Left lung (tissue), 10 donors: Measurements from ENCODE around the gene BNIP3. TPM values are rescaled to one million over a fixed set of nuclear protein-coding genes. Genes with fewer than 3 reads are reported as not detected.

ENCODE experiments used
- ATAC-seq: fragments of 200-7000 bp; cut with Tn5 transposase; one replicate; pipeline ENCODE4 v1.9.1; 2020; ENCODE audit warnings: moderate library complexity
- DNase-seq, 4 donors: peaks; one replicate each; pipeline ENCODE4 v3.0.0-alpha.2; 2013 to 2020
- H3K27ac ChIP-seq, 2 donors: fragments of 200-600 bp; sonication (generic) in 1 of 2; one replicate each; pipeline versions ENCODE4 v1.5.0 to v1.8.0; 2020 to 2021
- H3K27me3 ChIP-seq, 2 donors: fragments of 200-600 bp; sonication (generic) in 1 of 2; one replicate each; pipeline versions ENCODE4 v1.5.0 to v1.8.0; 2020 to 2021
- H3K36me3 ChIP-seq, 2 donors: fragments of 200-600 bp; sonication (generic) in 1 of 2; one replicate each; pipeline versions ENCODE4 v1.5.0 to v1.8.0; 2020 to 2021
- H3K4me1 ChIP-seq, 2 donors: fragments of 200-600 bp; one replicate each; pipeline ENCODE4 v1.8.0; 2021
- H3K4me3 ChIP-seq, 2 donors: fragments of 200-600 bp; sonication (generic) in 1 of 2; one replicate each; pipeline versions ENCODE4 v1.5.0 to v1.8.0; 2020 to 2021; ENCODE audit warnings: mild to moderate bottlenecking in 1 of 2
- H3K9me3 ChIP-seq, 2 donors: fragments of 200-600 bp; sonication (generic) in 1 of 2; one replicate each; pipeline versions ENCODE4 v1.5.0 to v1.8.0; 2020 to 2021
- intact Hi-C, 2 donors: fragments of 100-400 bp; cut with DNase I; formaldehyde crosslinking; loops; one replicate each; pipeline versions ENCODE4 v1.11.2 to v1.14.2; 2022
- polyA plus RNA-seq, 6 donors: library from polyadenylated mRNA; unstranded; fragments of 120-200 nt; gene quantifications; one replicate each; pipeline ENCODE4 v1.2.1, GENCODE V29; 2013; ENCODE audit not compliant: insufficient read length in 6 of 6
- total RNA-seq, 2 donors: library from RNA; stranded (reverse); fragmentation: NEBNext Ultra II Directional; extraction: Animal tissue kit (Norgen Biotek cat#: 25700); gene quantifications; one replicate each; pipeline ENCODE4 v1.2.1, GENCODE V29; 2021
- TF ChIP-seq, protein P1 (sequence below), 2 donors: fragments of 200-600 bp; sonication (generic) in 1 of 2; IDR thresholded peaks; one replicate each; pipeline versions ENCODE4 v1.5.0 to v1.8.0; 2021; ENCODE audit warnings: antibody characterized with exemption in 2 of 2
- donor health status: DM: no; HTN: yes; CAD: no.
- donor health status: DM: no; HTN: no; CAD: no.

Gene BNIP3
- total and polyA plus RNA-seq, 8 donors = 25.7 to 55.3 (median 36.1) TPM

DNA sequence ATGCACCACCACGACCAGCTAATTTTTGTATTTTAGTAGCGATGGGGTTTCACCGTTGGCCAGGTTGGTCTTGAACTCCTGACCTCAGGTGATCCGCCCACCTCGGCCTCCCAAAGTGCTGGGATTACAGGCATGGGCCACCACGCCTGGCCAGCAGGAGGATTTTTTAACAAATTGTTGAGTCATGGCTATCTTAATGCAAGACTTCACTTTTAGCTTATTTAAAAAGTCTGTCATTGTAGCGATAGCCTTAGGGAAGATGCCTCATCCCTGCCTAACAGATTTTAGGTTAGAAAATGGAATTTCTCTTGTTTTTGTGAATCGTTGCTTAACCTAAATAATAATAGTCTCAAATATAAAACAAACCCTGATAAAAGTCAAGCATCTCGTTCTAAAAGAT lies 45.4 kb downstream of the BNIP3 start:
- H3K4me3 ChIP-seq = no peak overlapping the region
- no peaks in the 10 kb centered on the region for H3K27me3 ChIP-seq
- intact Hi-C loops = no loop called here
- no peaks in the 10 kb centered on the region for H3K9me3 ChIP-seq
- peaks cover 0 to 3% of the 10 kb centered on the region in 2 donors for H3K4me1 ChIP-seq
- peaks cover 0 to 58% of the 10 kb centered on the region in 2 donors for H3K36me3 ChIP-seq
- TF ChIP-seq, protein P1, sequence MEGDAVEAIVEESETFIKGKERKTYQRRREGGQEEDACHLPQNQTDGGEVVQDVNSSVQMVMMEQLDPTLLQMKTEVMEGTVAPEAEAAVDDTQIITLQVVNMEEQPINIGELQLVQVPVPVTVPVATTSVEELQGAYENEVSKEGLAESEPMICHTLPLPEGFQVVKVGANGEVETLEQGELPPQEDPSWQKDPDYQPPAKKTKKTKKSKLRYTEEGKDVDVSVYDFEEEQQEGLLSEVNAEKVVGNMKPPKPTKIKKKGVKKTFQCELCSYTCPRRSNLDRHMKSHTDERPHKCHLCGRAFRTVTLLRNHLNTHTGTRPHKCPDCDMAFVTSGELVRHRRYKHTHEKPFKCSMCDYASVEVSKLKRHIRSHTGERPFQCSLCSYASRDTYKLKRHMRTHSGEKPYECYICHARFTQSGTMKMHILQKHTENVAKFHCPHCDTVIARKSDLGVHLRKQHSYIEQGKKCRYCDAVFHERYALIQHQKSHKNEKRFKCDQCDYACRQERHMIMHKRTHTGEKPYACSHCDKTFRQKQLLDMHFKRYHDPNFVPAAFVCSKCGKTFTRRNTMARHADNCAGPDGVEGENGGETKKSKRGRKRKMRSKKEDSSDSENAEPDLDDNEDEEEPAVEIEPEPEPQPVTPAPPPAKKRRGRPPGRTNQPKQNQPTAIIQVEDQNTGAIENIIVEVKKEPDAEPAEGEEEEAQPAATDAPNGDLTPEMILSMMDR (IDR thresholded peaks at IDR 0.05) = no peak
- ATAC-seq (no peak), DNase-seq (no peak)
- H3K27ac ChIP-seq = no peak overlapping the region

DNA sequence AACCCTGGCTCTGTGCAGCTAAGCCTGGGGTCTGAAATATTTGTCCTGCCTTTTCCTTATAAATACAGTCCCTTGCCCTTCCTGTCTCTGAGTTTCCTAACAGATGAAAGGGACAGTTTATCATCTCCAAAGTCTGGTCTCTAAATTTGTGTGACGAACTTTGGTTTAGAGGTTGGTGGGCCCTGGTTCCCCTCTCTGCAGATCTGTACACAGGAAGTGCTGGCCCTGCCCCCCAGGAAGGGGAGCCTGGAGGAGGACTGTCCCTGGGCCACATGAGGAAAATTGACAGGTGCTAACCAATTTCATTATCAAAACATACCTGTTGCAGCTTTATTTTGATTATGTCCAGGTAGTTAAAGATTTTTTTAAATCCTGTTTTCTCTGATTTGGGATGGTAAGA lies 46.5 kb downstream of the BNIP3 start:
- Histone ChIP-seq H3K36me3 (peaks cover 0 to 48% of the 10 kb centered on the region in 2 donors), H3K9me3 (no peaks in the 10 kb centered on the region), H3K4me3 (no peak overlapping the region), H3K4me1 (peaks cover 0 to 11% of the 10 kb centered on the region in 2 donors), H3K27me3 (no peaks in the 10 kb centered on the region), H3K27ac (no peak overlapping the region)
- DNase-seq (no peak), ATAC-seq (no peak)
- TF ChIP-seq, protein P1 (IDR thresholded peaks at IDR 0.05) = no peak
- intact Hi-C loops = no loop called here

DNA sequence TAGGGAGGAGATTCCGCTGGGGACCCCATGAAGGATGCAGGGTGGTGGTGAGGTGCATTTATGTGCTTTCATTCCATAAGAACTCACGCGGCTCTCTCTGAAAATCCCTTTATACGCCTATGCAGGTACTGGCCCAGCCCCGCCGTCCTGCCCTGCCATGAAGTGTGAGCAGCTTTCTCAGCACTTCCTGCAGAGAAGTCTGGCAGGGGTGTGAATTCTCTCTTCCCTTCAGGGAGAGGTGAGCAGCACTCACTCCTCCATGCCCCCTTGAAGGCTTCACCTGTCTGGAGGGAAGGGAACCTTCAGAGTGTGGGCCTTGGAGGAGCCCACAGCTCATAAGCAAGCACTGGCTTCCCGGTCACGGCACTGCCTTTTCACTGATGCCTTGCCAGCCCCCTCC lies 47.0 kb downstream of the BNIP3 start:
- TF ChIP-seq, protein P1 (IDR thresholded peaks at IDR 0.05) = no peak
- DNase-seq (no peak), ATAC-seq (no peak)
- H3K36me3 ChIP-seq = peaks cover 0 to 46% of the 10 kb centered on the region in 2 donors
- intact Hi-C loops = no loop called here
- no peaks in the 10 kb centered on the region for H3K27me3 ChIP-seq
- H3K27ac ChIP-seq = no peak overlapping the region
- H3K9me3 ChIP-seq = no peaks in the 10 kb centered on the region
- H3K4me1 ChIP-seq = peaks cover 0 to 13% of the 10 kb centered on the region in 2 donors
- no peak overlapping the region for H3K4me3 ChIP-seq

DNA sequence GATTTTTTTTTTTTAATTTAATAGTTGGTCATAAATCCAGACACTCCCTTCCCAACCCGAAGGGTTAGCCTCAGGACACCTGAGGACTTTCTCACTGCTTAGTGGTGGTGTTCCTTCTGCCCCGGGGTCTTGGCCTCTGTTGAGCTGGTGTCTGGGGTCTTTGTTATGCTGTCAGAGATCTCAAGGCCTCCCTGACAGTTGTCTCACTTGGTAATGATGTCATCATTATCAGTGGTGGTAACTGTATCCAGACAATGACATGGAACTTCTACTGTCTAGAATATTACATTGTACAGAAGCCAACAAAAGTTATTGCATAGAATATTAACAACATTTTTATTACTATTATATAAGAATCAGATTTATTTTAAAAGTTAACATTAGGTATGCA lies 48.0 kb downstream of the BNIP3 start:
- Histone ChIP-seq H3K27ac (no peak overlapping the region), H3K9me3 (no peaks in the 10 kb centered on the region), H3K4me1 (peaks cover 3 to 24% of the 10 kb centered on the region in 2 donors), H3K4me3 (no peak overlapping the region), H3K36me3 (peaks cover 0 to 43% of the 10 kb centered on the region in 2 donors), H3K27me3 (no peaks in the 10 kb centered on the region)
- intact Hi-C loops = no loop called here
- no peak for ATAC-seq
- TF ChIP-seq, protein P1 (IDR thresholded peaks at IDR 0.05) = no peak
- DNase-seq = no peak

DNA sequence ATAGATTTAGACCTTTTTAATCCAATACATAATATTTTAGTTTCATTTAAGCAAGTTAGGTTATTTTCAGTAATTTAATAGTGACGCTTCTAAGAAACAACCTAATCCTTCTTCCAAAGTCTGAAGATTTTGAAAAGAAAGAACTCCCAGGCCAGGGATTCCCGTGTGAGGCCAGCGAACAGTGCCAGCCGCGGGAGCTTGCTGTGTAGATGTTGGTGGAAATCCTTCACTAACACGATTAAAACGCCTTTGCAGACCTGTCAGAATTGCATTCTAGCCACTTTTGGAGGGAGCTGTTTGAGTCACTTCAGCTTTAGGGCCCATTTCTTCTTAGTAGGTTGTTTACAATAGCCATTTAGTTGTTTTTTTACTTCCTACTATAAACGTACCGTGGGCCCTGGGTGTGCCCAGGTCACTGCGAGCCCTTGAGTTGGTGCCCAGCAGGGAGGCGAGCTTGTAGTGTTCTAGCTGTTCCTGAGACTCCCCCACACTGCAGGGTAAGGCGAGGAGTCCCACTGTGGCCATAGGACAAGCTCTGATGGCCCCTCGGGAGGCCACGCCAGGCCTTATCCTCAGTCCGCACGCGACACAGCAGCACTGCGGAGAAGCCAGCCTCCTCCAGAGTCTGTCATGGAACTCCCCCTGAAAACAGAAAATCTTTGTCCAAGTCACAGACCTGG lies 48.6 kb downstream of the BNIP3 start:
- no peak for ATAC-seq
- intact Hi-C loops = no loop called here
- Histone ChIP-seq H3K4me3 (no peak overlapping the region), H3K4me1 (peaks cover 8 to 29% of the 10 kb centered on the region in 2 donors), H3K9me3 (no peaks in the 10 kb centered on the region), H3K27me3 (no peaks in the 10 kb centered on the region), H3K36me3 (peaks cover 0 to 38% of the 10 kb centered on the region in 2 donors), H3K27ac (no peak overlapping the region)
- TF ChIP-seq, protein P1 (IDR thresholded peaks at IDR 0.05) = no peak
- DNase-seq = no peak
